ENCODE data around the gene NETO2. TPM values are rescaled to one million over a fixed set of nuclear protein-coding genes. Genes with fewer than 3 reads are reported as not detected.

Gene NETO2
- total RNA-seq, 1 experiment from 2014 or later: 10.3 TPM

GRCh38 chr16:47161464-47161863 lies 17.7 kb upstream of the NETO2 start:
- CTCF ChIA-PET: no interaction called here
- RAD21 ChIA-PET (ENCODE audit: low non-redundant PET in 1 of 2, low total read pairs in 2 of 2, uncharacterized antibody in 2 of 2, unreplicated experiment in 2 of 2): no interaction called here
- POLR2A ChIA-PET: no interaction called here

More at GRCh38 chr16:47161464-47161863, 17.7 kb upstream of the NETO2 start:
- Histone ChIP-seq H3K4me1 (ENCODE audit: control insufficient read depth in 1 of 2, insufficient read depth in 2 of 2, low read length in 2 of 2) (no peaks in the 10 kb centered on the region), H3K27ac (ENCODE audit: low read depth, low read length) (no peak overlapping the region), H3K4me2 (ENCODE audit: low read length) (no peak overlapping the region), H3K36me3 (ENCODE audit: control insufficient read depth in 1 of 2, insufficient read depth in 2 of 2, low read length in 2 of 2) (no peaks in the 10 kb centered on the region), H2AFZ (ENCODE audit: low read depth, low read length, poor library complexity, severe bottlenecking) (no peak overlapping the region), H3K27me3 (ENCODE audit: insufficient read depth, low read length) (no peaks in the 10 kb centered on the region), H3K4me3 (replicated peaks in 1 of 2; ENCODE audit: low read depth in 1 of 2, low read length in 2 of 2) (no peak overlapping the region), H3K79me2 (ENCODE audit: insufficient read depth, low read length) (no peaks in the 10 kb centered on the region), H3K9me3 (ENCODE audit: control insufficient read depth in 1 of 2, insufficient read depth in 1 of 2, low read depth in 1 of 2, low read length in 2 of 2) (no peaks in the 10 kb centered on the region), H3K9ac (ENCODE audit: low read length) (no peak overlapping the region), H3K9me2 (ENCODE audit: insufficient read depth) (no peaks in the 10 kb centered on the region), H4K20me1 (ENCODE audit: insufficient read depth) (no peaks in the 10 kb centered on the region)
- intact Hi-C loops (cut with micrococcal nuclease): no loop called here
- ATAC-seq (no peak), DNase-seq (ENCODE audit: low read depth, low spot score) (no peak)
- TF ChIP-seq SP1 (IDR thresholded peaks at IDR 0.05; ENCODE audit: low read depth) (no peak), REST (IDR thresholded peaks at IDR 0.05; ENCODE audit: low read depth) (no peak), ELF1 (IDR thresholded peaks at IDR 0.05; ENCODE audit: borderline replicate concordance, low read depth) (no peak), EGR1 (IDR thresholded peaks at IDR 0.05; ENCODE audit: low read depth) (no peak), YY1 (IDR thresholded peaks at IDR 0.05; ENCODE audit: extremely low read depth, insufficient replicate concordance, low read depth, low read length) (no peak), EZH2phosphoT487 (IDR thresholded peaks at IDR 0.05; ENCODE audit: borderline replicate concordance) (no peak)
- no TSS peak for BruUV-seq (replicated peaks)

Measured in HCT116 (cell line).